T-helper 1 cell (primary cell): ENCODE measurements around the gene CCDC171.

Experiments
- DNase-seq, 5 donors: peaks; one replicate each; pipeline ENCODE4 v3.0.0-alpha.2; 2012 to 2020

The CCDC171 gene

GRCh38 chr9:15889555-15889954 is 336.7 kb downstream of the CCDC171 start:
- DNase-seq, result no peak

GRCh38 chr9:15901572-15901971 is 348.7 kb downstream of the CCDC171 start:
- no peak for DNase-seq

GRCh38 chr9:15909297-15909696 is 356.5 kb downstream of the CCDC171 start:
- DNase-seq, result no peak

GRCh38 chr9:15915711-15916110 is 362.9 kb downstream of the CCDC171 start:
- DNase-seq, result no peak

GRCh38 chr9:15927161-15927560 is 374.3 kb downstream of the CCDC171 start:
- no peak for DNase-seq

- no peak for DNase-seq
These were observed 382.9 kb downstream of the CCDC171 start for GRCh38 chr9:15935661-15936305.

- no peak for DNase-seq
These were observed 383.6 kb downstream of the CCDC171 start for GRCh38 chr9:15936306-15936921.

GRCh38 chr9:15942831-15943424 is 390.1 kb downstream of the CCDC171 start:
- DNase-seq, result no peak

GRCh38 chr9:15944341-15944740 is 391.5 kb downstream of the CCDC171 start:
- no peak for DNase-seq

- DNase-seq, result no peak
These were observed 406.8 kb downstream of the CCDC171 start for GRCh38 chr9:15959663-15960062.

GRCh38 chr9:15961217-15961616 is 408.4 kb downstream of the CCDC171 start:
- DNase-seq, result no peak

- no peak for DNase-seq
These were observed 412.5 kb downstream of the CCDC171 start for GRCh38 chr9:15965246-15965745.

- DNase-seq, result no peak
These were observed 413.6 kb downstream of the CCDC171 start for GRCh38 chr9:15966471-15966870.

- no peak for DNase-seq
These were observed 414.2 kb downstream of the CCDC171 start for GRCh38 chr9:15967068-15967467.

GRCh38 chr9:15972760-15973159 is 419.9 kb downstream of the CCDC171 start:
- no peak for DNase-seq

GRCh38 chr9:15975101-15975778 is 422.4 kb downstream of the CCDC171 start:
- DNase-seq, result no peak

- DNase-seq, result no peak
These were observed 424.6 kb downstream of the CCDC171 start for GRCh38 chr9:15977438-15977837.

GRCh38 chr9:15982182-15982581 is 429.3 kb downstream of the CCDC171 start:
- no peak for DNase-seq

GRCh38 chr9:15999422-16000339 is 446.8 kb downstream of the CCDC171 start:
- no peak for DNase-seq

- no peak for DNase-seq
These were observed 448.0 kb downstream of the CCDC171 start for GRCh38 chr9:16000811-16001210.

- no peak for DNase-seq
These were observed 449.0 kb downstream of the CCDC171 start for GRCh38 chr9:16001856-16002255.

GRCh38 chr9:16002816-16003215 is 450.0 kb downstream of the CCDC171 start:
- no peak for DNase-seq
